NOMO-1 treated with dmso at 0.1 percent for 144 hours (cell line): Measurements from ENCODE around the gene NCKAP5.

Experiments
- DNase-seq: peaks from one replicate; lab custom pipeline; 2025; ENCODE audit not compliant: unreplicated experiment; lab: John Stamatoyannopoulos, UW

NCKAP5 gene

GRCh38 chr2:132915812-132916549, 652.3 kb downstream of the NCKAP5 start:
- no peak for DNase-seq

- no peak for DNase-seq
These were observed 656.2 kb downstream of the NCKAP5 start for GRCh38 chr2:132911726-132912724.

- no peak for DNase-seq
These were observed 657.8 kb downstream of the NCKAP5 start for GRCh38 chr2:132910432-132910831.

GRCh38 chr2:132909427-132909826, 658.8 kb downstream of the NCKAP5 start:
- no peak for DNase-seq

- no peak for DNase-seq
These were observed 664.0 kb downstream of the NCKAP5 start for GRCh38 chr2:132904142-132904842.

- DNase-seq = no peak
These were observed 665.6 kb downstream of the NCKAP5 start for GRCh38 chr2:132902626-132903025.

GRCh38 chr2:132901661-132902060, 666.6 kb downstream of the NCKAP5 start:
- no peak for DNase-seq

GRCh38 chr2:132897111-132897510, 671.2 kb downstream of the NCKAP5 start:
- DNase-seq = no peak

GRCh38 chr2:132896073-132896472, 672.2 kb downstream of the NCKAP5 start:
- no peak for DNase-seq

- no peak for DNase-seq
These were observed 676.8 kb downstream of the NCKAP5 start for GRCh38 chr2:132891498-132891897.

- no peak for DNase-seq
These were observed 681.7 kb downstream of the NCKAP5 start for GRCh38 chr2:132886574-132886973.

- DNase-seq = no peak
These were observed 683.6 kb downstream of the NCKAP5 start for GRCh38 chr2:132884705-132885104.

- no peak for DNase-seq
These were observed 684.0 kb downstream of the NCKAP5 start for GRCh38 chr2:132884292-132884691.

GRCh38 chr2:132883430-132883829, 684.8 kb downstream of the NCKAP5 start:
- no peak for DNase-seq

GRCh38 chr2:132881546-132881945, 686.7 kb downstream of the NCKAP5 start:
- DNase-seq = no peak

- DNase-seq = no peak
These were observed 690.3 kb downstream of the NCKAP5 start for GRCh38 chr2:132877923-132878322.

GRCh38 chr2:132876745-132877391, 691.4 kb downstream of the NCKAP5 start:
- DNase-seq = no peak

GRCh38 chr2:132875193-132875592, 693.1 kb downstream of the NCKAP5 start:
- no peak for DNase-seq

GRCh38 chr2:132873738-132874137, 694.5 kb downstream of the NCKAP5 start:
- no peak for DNase-seq

- DNase-seq = no peak
These were observed 696.4 kb downstream of the NCKAP5 start for GRCh38 chr2:132871831-132872230.

- no peak for DNase-seq
These were observed 704.3 kb downstream of the NCKAP5 start for GRCh38 chr2:132863961-132864360.
